Endodermal cell (in vitro differentiated cells): ENCODE measurements around the gene MED16. TPM values are rescaled to one million over a fixed set of nuclear protein-coding genes. Genes with fewer than 3 reads are reported as not detected.

ENCODE experiments used
- DNase-seq: peaks from one replicate; pipeline ENCODE4 v3.0.0-alpha.2; 2017
- H3K27ac ChIP-seq: 2 replicates; pipeline ENCODE4 v1.5.1; 2013; ENCODE audit warnings: mild to moderate bottlenecking, low read depth, low read length, moderate library complexity
- H3K27me3 ChIP-seq: 2 replicates; pipeline ENCODE4 v1.6.1; 2013; ENCODE audit warnings: mild to moderate bottlenecking, low read length, moderate library complexity; ENCODE audit not compliant: insufficient read depth, control insufficient read depth, poor library complexity, severe bottlenecking
- H3K36me3 ChIP-seq: 2 replicates; pipeline ENCODE4 v1.7.0; 2013; ENCODE audit warnings: mild to moderate bottlenecking, low read length, moderate library complexity; ENCODE audit not compliant: control insufficient read depth, insufficient read depth
- H3K4me1 ChIP-seq: one replicate; pipeline ENCODE4 v1.7.0; 2013; ENCODE audit warnings: low read length; ENCODE audit not compliant: control insufficient read depth, insufficient read depth
- H3K4me3 ChIP-seq: 2 replicates; pipeline ENCODE4 v1.5.1; 2013; ENCODE audit warnings: mild to moderate bottlenecking, low read length, moderate library complexity
- H3K9ac ChIP-seq: 2 replicates; pipeline ENCODE4 v1.6.1; 2013; ENCODE audit warnings: mild to moderate bottlenecking, low read length, moderate library complexity; ENCODE audit not compliant: poor library complexity, severe bottlenecking; ENCODE audit errors: extremely low read depth
- H3K9me3 ChIP-seq: 2 replicates; pipeline ENCODE4 v1.6.1; 2013; ENCODE audit warnings: mild to moderate bottlenecking, low read length, moderate library complexity; ENCODE audit not compliant: control insufficient read depth
- H3K27ac Mint-ChIP-seq: 2 replicates; pipeline ENCODE4 v1.8.0; 2020; ENCODE audit warnings: mixed read lengths
- H3K27me3 Mint-ChIP-seq: 2 replicates; pipeline ENCODE4 v1.8.0; 2021; ENCODE audit warnings: mild to moderate bottlenecking, mixed read lengths; ENCODE audit not compliant: insufficient read depth
- H3K36me3 Mint-ChIP-seq: 2 replicates; pipeline ENCODE4 v1.8.0; 2020; ENCODE audit warnings: low read depth, mixed read lengths
- H3K4me1 Mint-ChIP-seq: 2 replicates; pipeline ENCODE4 v1.8.0; 2020; ENCODE audit warnings: mixed read lengths
- H3K4me3 Mint-ChIP-seq: 2 replicates; pipeline ENCODE4 v1.8.0; 2020; ENCODE audit warnings: mild to moderate bottlenecking, moderate library complexity, mixed read lengths
- H3K9me3 Mint-ChIP-seq: 2 replicates; pipeline ENCODE4 v1.8.0; 2020; ENCODE audit warnings: mild to moderate bottlenecking, mixed read lengths
- CTCF ChIP-seq: fragments of 200-600 bp; sonication (generic); conservative IDR thresholded peaks from 2 replicates; pipeline ENCODE4 v1.5.0; 2021; ENCODE audit warnings: antibody characterized with exemption, mild to moderate bottlenecking
- WGBS, 2 experiments: methylation state at CpG; one replicate each; pipeline versions ENCODE4 v1.1.5 to v1.1.7; 2013; ENCODE audit warnings: missing lambda C conversion rate in 2 of 2, mixed read lengths in 1 of 2; ENCODE audit not compliant: insufficient coverage in 1 of 2, insufficient read length in 1 of 2; 5-methylcytosine and 5-hydroxymethylcytosine counted together
- total RNA-seq, 2 donors: library from RNA; stranded (reverse); fragmentation: NEBNext Ultra II Directional in 1 of 2; extraction: Animal tissue kit (Norgen Biotek cat#: 25700) in 1 of 2; gene quantifications; 2 replicates in 1 of 2; 3 replicates in 1 of 2; pipeline ENCODE4 v1.2.1, GENCODE V29; 2021

Gene MED16
- total RNA-seq, 2 donors from 2014 or later, result 75.8 to 92.4 TPM

- H3K9ac ChIP-seq, result no peak within 1 kb of the TSS
- no peaks in the 10 kb centered on the region for H3K36me3 Mint-ChIP-seq
- H3K27ac Mint-ChIP-seq, result no peak within 1 kb of the TSS
- H3K4me3 Mint-ChIP-seq, result peak within 1 kb of the TSS; percentile 28
- H3K4me3 ChIP-seq, result no peak within 1 kb of the TSS
- H3K9me3 Mint-ChIP-seq, result no peaks in the 10 kb centered on the region
- H3K27ac ChIP-seq, result no peak within 1 kb of the TSS
- 83 to 86% methylated on average over 11 to 23 of the region's 24 CpGs for WGBS, 2 experiments
- H3K4me1 ChIP-seq, result no peaks in the 10 kb centered on the region
- DNase-seq, result no peak
- H3K9me3 ChIP-seq, result no peaks in the 10 kb centered on the region
- peaks cover 25% of the 10 kb centered on the region for H3K27me3 ChIP-seq
- peaks cover 45% of the 10 kb centered on the region for H3K27me3 Mint-ChIP-seq
- H3K4me1 Mint-ChIP-seq, result no peaks in the 10 kb centered on the region
- H3K36me3 ChIP-seq, result no peaks in the 10 kb centered on the region
- no peak for TF ChIP-seq CTCF
Measured at GRCh38 chr19:858868-859843, 33.8 kb downstream of the MED16 start, which contains the start of gene CFD. Gene CFD, plus strand, starts transcription at chr19:859664. Its CDS starts 26 bp downstream, at chr19:859690.

GRCh38 chr19:858284-858683 is 34.7 kb downstream of the MED16 start:
- Mint-ChIP-seq H3K36me3 (no peaks in the 10 kb centered on the region), H3K27ac (no peak overlapping the region), H3K4me3 (no peak overlapping the region), H3K27me3 (peaks cover 40% of the 10 kb centered on the region), H3K9me3 (no peaks in the 10 kb centered on the region), H3K4me1 (no peaks in the 10 kb centered on the region)
- DNase-seq, result no peak
- Histone ChIP-seq H3K4me3 (no peak overlapping the region), H3K9ac (no peak overlapping the region), H3K9me3 (no peaks in the 10 kb centered on the region), H3K4me1 (no peaks in the 10 kb centered on the region), H3K27me3 (peaks cover 25% of the 10 kb centered on the region), H3K27ac (no peak overlapping the region), H3K36me3 (no peaks in the 10 kb centered on the region)
- WGBS, 2 experiments, result 61 to 81% methylated on average over 3 to 9 of the region's 9 CpGs
- no peak for TF ChIP-seq CTCF

- Histone ChIP-seq H3K27me3 (peaks cover 21% of the 10 kb centered on the region), H3K27ac (no peak overlapping the region), H3K36me3 (no peaks in the 10 kb centered on the region), H3K4me3 (no peak overlapping the region), H3K9ac (no peak overlapping the region), H3K4me1 (no peaks in the 10 kb centered on the region), H3K9me3 (no peaks in the 10 kb centered on the region)
- no peak for TF ChIP-seq CTCF
- Mint-ChIP-seq H3K27ac (no peak overlapping the region), H3K4me3 (no peak overlapping the region), H3K36me3 (no peaks in the 10 kb centered on the region), H3K9me3 (no peaks in the 10 kb centered on the region), H3K4me1 (no peaks in the 10 kb centered on the region), H3K27me3 (peaks cover 26% of the 10 kb centered on the region)
- WGBS, 2 experiments, result 85 to 86% methylated on average over 24 to 40 of the region's 40 CpGs
- DNase-seq, result no peak
Measured at GRCh38 chr19:855566-856120, 37.3 kb downstream of the MED16 start.
